HG03066 (cell line): ENCODE measurements around the gene SCRN1.
"Not testable (repeated sequence)": the region's sequence is repeated elsewhere in the genome, so short reads cannot be mapped to it uniquely, and the experiment has no call there.

Experiments
- ATAC-seq: cut with Tn5 transposase; IDR thresholded peaks from one replicate; pipeline ENCODE4 v1.9.1; 2021; ENCODE audit warnings: low read depth; ENCODE audit not compliant: unreplicated experiment

The SCRN1 gene

GRCh38 chr7:29893351-29893965, 96.1 kb downstream of the SCRN1 start:
- ATAC-seq, result no peak

DNA sequence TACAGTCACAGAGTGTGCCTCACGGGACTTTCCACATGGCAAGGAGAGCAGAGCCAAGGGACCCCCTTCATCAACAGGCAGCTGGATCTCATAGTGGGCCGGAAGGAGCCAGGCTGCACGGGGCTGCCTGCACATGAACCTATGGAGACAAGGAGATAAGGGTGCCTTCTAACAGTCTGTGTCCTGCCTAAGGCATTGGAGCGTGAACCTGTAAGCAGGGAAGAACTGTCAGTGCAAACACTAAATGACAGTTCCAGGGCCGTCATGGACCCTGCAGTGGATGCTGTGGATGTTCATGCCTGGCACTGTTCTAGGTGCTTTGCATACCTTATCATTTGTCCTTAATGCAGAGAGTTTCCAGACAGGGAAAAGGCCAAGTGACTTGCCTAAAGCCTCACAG, 97.4 kb downstream of the SCRN1 start:
- no peak for ATAC-seq

- no peak for ATAC-seq
These were observed 97.8 kb downstream of the SCRN1 start for GRCh38 chr7:29891766-29892165.

DNA sequence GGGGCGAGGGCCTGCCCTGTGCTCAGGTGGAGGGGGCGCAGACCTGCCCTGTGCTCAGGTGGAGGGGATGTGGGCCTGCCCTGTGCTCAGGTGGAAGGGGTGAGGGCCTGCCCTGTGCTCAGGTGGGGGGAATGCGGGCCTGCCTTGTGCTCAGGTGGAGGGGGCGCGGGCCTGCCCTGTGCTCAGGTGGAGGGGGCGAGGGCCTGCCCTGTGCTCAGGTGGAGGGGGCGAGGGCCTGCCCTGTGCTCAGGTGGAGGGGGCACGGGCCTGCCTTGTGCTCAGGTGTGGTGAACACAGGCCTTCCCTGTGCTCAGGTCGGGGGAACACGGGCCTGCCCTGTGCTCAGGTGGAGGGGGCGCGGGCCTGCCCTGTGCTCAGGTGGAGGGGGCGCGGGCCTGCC, 98.8 kb downstream of the SCRN1 start:
- ATAC-seq, result not testable (repeated sequence)

DNA sequence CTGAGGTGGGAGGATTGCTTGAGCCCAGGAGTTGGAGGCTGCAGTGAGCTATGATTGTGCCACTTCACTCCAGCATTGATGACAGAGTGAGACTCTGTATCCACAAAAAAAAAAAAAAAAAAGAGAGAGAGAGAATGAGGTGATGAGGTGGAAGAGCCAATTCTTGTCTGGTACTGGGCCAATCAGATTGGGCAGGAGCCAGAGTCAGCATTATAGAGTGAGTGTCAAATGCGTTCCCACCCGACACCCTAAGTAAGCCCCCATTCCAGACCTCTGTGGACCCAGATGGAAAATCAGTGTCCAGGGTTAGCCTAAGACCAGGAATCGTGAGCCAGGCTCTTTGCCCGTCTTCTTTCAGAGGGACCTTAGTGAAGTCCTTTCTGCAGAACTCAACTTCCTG, 99.3 kb downstream of the SCRN1 start:
- ATAC-seq, result no peak

DNA sequence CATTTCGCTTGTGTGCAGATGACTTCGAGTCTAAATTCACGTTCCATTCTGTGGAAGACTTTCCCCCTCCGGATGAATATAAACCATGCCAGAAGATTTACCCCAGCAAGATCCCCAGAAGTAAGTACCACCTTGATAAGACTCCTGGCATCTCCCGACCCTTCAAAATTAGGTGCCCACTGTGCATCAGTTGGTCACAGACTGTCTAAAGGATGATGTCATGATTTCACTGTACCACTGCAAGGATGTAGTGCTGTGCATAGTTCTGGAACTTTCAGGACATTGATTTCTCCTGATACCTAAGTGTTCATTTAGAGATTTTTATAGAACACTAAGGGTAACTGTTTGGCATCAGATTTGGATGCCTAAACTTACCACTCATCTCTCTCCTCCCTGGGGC, 100.3 kb downstream of the SCRN1 start:
- ATAC-seq, result no peak

- ATAC-seq, result no peak
These were observed 101.6 kb downstream of the SCRN1 start for GRCh38 chr7:29888006-29888405.

GRCh38 chr7:29886827-29887226, 102.8 kb downstream of the SCRN1 start:
- ATAC-seq, result no peak

- ATAC-seq, result no peak
These were observed 104.0 kb downstream of the SCRN1 start for GRCh38 chr7:29885626-29886025.

DNA sequence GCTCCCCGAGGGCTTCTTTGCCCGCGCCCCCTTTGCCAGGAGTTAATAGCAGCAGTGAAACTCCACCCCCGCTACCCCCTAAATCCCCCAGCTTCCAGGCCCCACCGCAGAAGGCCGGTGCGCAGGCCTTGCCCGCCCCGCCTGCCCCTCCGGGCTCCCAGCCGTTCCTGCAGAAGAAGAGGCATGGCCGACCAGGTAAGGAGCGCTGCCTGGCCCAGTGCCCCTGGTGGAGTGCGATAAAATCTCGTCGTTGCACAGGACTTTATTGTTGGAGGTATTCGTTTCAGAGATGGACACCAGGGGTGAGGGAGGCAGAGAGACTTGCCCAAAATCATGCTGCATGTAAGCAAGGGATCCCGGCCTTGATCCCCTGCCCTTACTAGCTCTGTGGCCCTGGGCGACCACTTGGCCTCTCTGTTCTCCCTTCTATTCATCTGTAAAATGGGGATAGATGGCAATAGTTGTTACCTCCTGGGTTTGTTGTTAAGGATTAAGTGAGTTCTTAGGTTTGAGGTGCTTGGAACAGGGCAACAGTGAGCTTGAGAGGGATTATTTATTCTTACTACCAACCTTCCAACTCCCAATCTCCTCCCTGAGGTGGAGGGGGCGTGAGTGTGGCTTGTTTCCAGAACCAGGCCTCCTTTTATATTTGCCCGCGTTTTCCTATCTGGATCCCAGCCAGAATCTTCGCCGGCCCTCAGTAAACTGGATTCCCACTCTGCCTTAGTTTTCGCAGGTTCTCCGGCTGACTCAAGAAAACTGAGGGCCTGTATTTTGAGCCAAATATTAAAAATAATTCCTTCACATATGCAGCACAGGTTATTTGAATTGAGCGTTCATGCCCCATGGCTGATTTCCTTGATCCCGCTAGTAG, 105.0 kb downstream of the SCRN1 start:
- no peak for ATAC-seq

DNA sequence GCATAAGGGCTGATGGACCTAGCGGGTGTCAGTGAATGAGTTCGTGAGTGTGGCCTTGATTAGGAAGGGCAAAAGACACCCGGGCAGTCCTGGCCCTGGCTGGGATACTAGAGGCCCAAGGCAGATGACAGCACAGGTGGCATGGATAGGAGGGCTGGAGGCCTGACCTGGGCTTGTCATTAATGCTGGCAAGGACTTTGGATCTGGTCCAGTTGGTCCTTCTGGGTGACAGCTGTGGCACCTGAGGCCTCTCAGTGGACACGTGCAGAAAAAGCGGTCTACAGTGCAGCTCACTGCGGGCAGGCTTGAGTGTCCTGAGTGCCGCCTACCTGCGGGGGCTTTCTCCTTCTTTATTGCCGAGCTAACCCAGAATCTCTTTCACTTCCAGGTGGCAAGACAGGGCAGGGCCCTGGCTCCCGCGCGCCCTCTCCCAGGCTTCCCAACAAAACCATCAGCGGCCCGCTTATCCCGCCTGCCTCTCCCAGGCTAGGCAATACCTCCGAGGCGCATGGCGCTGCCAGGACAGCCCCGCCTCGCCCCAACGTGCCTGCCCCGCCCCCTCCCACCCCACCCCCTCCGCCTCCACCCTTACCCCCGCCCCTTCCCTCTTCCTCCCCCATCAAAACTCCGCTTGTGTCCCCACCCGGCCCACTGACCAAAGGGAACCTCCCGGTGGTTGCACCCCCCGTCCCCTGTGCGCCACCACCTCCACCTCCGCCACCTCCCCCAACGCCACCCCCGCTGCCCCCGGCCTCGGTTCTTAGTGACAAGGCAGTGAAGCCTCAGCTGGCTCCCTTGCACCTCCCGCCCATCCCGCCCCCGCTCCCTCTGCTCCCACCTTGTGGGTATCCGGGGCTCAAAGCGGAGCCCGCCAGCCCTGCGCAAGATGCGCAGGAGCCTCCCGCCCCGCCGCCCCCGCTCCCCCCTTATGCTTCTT, 105.9 kb downstream of the SCRN1 start:
- no peak for ATAC-seq

GRCh38 chr7:29882481-29882880, 107.1 kb downstream of the SCRN1 start:
- ATAC-seq, result no peak

- ATAC-seq, result no peak
These were observed 107.9 kb downstream of the SCRN1 start for GRCh38 chr7:29881724-29882123.

- ATAC-seq, result no peak
These were observed 110.0 kb downstream of the SCRN1 start for GRCh38 chr7:29879609-29880008.

GRCh38 chr7:29878081-29878688, 111.4 kb downstream of the SCRN1 start:
- no peak for ATAC-seq

DNA sequence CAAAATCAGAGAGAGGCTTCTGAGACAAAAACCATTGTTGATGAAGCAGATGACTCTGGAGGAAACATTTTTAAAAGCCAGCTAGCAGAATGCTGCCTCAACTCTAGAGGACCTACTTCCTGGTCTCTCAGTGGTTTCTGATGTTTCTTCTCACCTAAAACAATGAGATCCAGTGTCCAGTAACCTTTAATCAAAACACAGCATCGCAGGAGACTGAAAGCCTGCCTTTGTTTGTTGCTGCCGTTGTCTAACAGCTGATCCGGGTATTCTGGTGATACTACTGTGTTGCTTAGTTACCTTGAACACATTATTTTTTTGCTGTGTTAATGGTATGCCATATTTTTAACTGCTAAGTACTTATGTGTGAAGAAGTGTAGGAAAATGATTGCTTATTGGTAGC, 112.4 kb downstream of the SCRN1 start:
- no peak for ATAC-seq

DNA sequence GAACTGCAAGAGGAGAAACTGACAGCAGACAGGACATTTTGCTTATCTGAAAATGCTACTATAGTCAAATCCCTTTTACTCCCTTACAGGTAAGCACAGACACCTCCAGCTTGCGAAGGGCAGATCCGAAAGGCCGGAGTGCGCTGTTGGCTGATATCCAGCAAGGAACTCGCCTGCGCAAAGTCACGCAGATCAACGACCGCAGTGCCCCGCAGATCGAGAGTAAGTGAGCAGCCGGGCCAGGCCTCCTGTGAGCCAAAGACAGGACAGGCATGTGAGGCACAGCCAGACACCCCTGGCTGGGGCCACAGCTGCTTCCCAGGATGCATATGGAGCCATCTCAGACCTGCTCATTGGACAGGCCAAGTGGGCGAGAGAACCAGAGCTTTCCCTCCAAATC, 113.9 kb downstream of the SCRN1 start:
- no peak for ATAC-seq

GRCh38 chr7:29873644-29874294, 115.8 kb downstream of the SCRN1 start:
- ATAC-seq, result no peak

DNA sequence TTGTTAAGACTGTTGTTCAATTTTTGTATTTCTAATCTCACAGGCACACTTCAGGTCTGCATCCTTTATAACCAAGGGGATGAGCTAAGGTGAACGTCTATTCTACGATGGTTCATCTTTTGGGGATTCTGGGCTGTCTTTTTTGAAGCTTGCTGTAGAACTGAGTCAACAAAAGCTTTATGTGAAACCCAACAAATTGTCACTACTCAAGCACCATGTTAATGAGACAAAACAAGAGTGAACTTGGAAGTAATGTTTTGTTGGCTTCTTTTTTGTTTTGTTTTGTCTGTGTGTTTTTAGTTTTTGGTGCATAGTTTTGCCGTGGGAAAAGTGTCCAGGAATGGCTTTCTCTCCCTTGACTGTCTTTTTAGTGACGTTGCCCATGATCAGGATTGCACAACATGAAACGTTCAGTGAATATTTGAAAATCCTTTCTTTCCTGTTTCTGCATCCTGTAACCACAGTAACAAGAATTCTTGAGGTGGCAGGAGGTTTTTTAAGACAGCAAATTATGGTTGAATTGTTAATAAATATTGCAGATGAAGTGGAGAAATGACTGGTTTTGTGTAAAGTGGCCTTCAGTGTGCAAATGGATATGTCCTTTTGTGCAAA, 117.7 kb downstream of the SCRN1 start:
- no peak for ATAC-seq
